ENCODE results near the gene HMCN2.

- TF ChIP-seq EZH2 (IDR thresholded peaks at IDR 0.05; ENCODE audit: insufficient read depth, poor library complexity, severe bottlenecking) (no peak), EZH2phosphoT487 (IDR thresholded peaks at IDR 0.05; ENCODE audit: insufficient read depth, low read depth) (no peak)
Observed at GRCh38 chr9:130361873-130362362, 96.4 kb downstream of the HMCN2 start.

Data from GM23248 (cell line).